Mesothelial cell of epicardium (in vitro differentiated cells): ENCODE results near the gene SORBS1. TPM values are rescaled to one million over a fixed set of nuclear protein-coding genes. Genes with fewer than 3 reads are reported as not detected.
A peak's percentile ranks its signal among the peaks of the same experiment; 100 is the strongest.

Source experiments
- DNase-seq, 2 experiments: peaks; one replicate each; pipeline ENCODE4 v3.0.0; 2021; ENCODE audit warnings: low spot score in 2 of 2; ENCODE audit not compliant: unreplicated experiment in 2 of 2
- H3K27ac Mint-ChIP-seq: 2 replicates; pipeline ENCODE4 v1.8.0; 2021; ENCODE audit warnings: mixed read lengths
- H3K27me3 Mint-ChIP-seq: 2 replicates; pipeline ENCODE4 v1.8.0; 2021; ENCODE audit warnings: low read depth, mixed read lengths
- H3K36me3 Mint-ChIP-seq: 2 replicates; pipeline ENCODE4 v1.8.0; 2021; ENCODE audit warnings: mixed read lengths
- H3K4me1 Mint-ChIP-seq: 2 replicates; pipeline ENCODE4 v1.8.0; 2021; ENCODE audit warnings: mixed read lengths
- H3K4me3 Mint-ChIP-seq: 2 replicates; pipeline ENCODE4 v1.8.0; 2021; ENCODE audit warnings: mild to moderate bottlenecking, moderate library complexity, mixed read lengths
- H3K9me3 Mint-ChIP-seq: 2 replicates; pipeline ENCODE4 v1.8.0; 2021; ENCODE audit warnings: mixed read lengths
- CTCF ChIP-seq: fragments of 200-600 bp; sonication (generic); IDR thresholded peaks from one replicate; pipeline ENCODE4 v1.5.0; 2021; ENCODE audit warnings: antibody characterized with exemption; ENCODE audit not compliant: unreplicated experiment
- total RNA-seq: library from RNA; stranded (reverse); gene quantifications from 3 replicates; pipeline ENCODE4 v1.2.1, GENCODE V29; 2021

The SORBS1 gene
- total RNA-seq, result 21.5 to 25.1 TPM (median 24.9 TPM) in 3 replicates

- H3K27me3 Mint-ChIP-seq, result peaks cover 21% of the 10 kb centered on the region
- H3K4me1 Mint-ChIP-seq, result peaks cover 40% of the 10 kb centered on the region
- DNase-seq, result peak; percentile 91 to 94
- no peak for TF ChIP-seq CTCF
- H3K36me3 Mint-ChIP-seq, result no peaks in the 10 kb centered on the region
- H3K4me3 Mint-ChIP-seq, result peak within 1 kb of the TSS; percentile 97
- H3K9me3 Mint-ChIP-seq, result no peaks in the 10 kb centered on the region
- peak within 1 kb of the TSS; percentile 94 for H3K27ac Mint-ChIP-seq
Measured at GRCh38 chr10:95561177-95561863, at the start of gene SORBS1. SORBS1 (minus strand) TSS chr10:95561371; CDS start chr10:95441135, 120,236 bp downstream.

- no peak for TF ChIP-seq CTCF
- DNase-seq, result no peak
- Mint-ChIP-seq H3K4me3 (no peak overlapping the region), H3K9me3 (no peaks in the 10 kb centered on the region), H3K27ac (no peak overlapping the region), H3K4me1 (no peaks in the 10 kb centered on the region), H3K36me3 (peaks cover 56% of the 10 kb centered on the region), H3K27me3 (no peaks in the 10 kb centered on the region)
Measured at GRCh38 chr10:95610727-95611126, 49.6 kb upstream of the SORBS1 start.

GRCh38 chr10:95606922-95607321, 45.8 kb upstream of the SORBS1 start:
- Mint-ChIP-seq H3K27me3 (no peaks in the 10 kb centered on the region), H3K36me3 (peaks cover 34% of the 10 kb centered on the region), H3K9me3 (no peaks in the 10 kb centered on the region), H3K27ac (no peak overlapping the region), H3K4me1 (peaks cover 10% of the 10 kb centered on the region), H3K4me3 (no peak overlapping the region)
- no peak for DNase-seq
- TF ChIP-seq CTCF, result no peak

GRCh38 chr10:95605163-95605562, 44.0 kb upstream of the SORBS1 start:
- no peak for DNase-seq
- Mint-ChIP-seq H3K4me3 (no peak overlapping the region), H3K9me3 (no peaks in the 10 kb centered on the region), H3K4me1 (peaks cover 13% of the 10 kb centered on the region), H3K27me3 (no peaks in the 10 kb centered on the region), H3K27ac (peak overlapping the region; percentile 79), H3K36me3 (peaks cover 19% of the 10 kb centered on the region)
- no peak for TF ChIP-seq CTCF

GRCh38 chr10:95604630-95605029, 43.5 kb upstream of the SORBS1 start:
- DNase-seq, result no peak
- Mint-ChIP-seq H3K9me3 (no peaks in the 10 kb centered on the region), H3K4me3 (no peak overlapping the region), H3K36me3 (peaks cover 16% of the 10 kb centered on the region), H3K27ac (peak overlapping the region; percentile 79), H3K27me3 (no peaks in the 10 kb centered on the region), H3K4me1 (peaks cover 13% of the 10 kb centered on the region)
- TF ChIP-seq CTCF, result no peak
